ENCODE results near the gene JARID2. TPM values are rescaled to one million over a fixed set of nuclear protein-coding genes. Genes with fewer than 3 reads are reported as not detected.

JARID2 gene
- total RNA-seq, 2 donors from 2014 or later, result 8.3 to 12.8 TPM

GRCh38 chr6:15266423-15266996 lies 20.6 kb downstream of the JARID2 start:
- no peak overlapping the region for H3K27ac ChIP-seq
- no peak for DNase-seq (ENCODE audit: low spot score)
- H3K36me3 ChIP-seq, result no peaks in the 10 kb centered on the region
- ATAC-seq (ENCODE audit: insufficient number of reproducible peaks, low FRiP score, low read depth), result no peak
- TF ChIP-seq, protein P1, sequence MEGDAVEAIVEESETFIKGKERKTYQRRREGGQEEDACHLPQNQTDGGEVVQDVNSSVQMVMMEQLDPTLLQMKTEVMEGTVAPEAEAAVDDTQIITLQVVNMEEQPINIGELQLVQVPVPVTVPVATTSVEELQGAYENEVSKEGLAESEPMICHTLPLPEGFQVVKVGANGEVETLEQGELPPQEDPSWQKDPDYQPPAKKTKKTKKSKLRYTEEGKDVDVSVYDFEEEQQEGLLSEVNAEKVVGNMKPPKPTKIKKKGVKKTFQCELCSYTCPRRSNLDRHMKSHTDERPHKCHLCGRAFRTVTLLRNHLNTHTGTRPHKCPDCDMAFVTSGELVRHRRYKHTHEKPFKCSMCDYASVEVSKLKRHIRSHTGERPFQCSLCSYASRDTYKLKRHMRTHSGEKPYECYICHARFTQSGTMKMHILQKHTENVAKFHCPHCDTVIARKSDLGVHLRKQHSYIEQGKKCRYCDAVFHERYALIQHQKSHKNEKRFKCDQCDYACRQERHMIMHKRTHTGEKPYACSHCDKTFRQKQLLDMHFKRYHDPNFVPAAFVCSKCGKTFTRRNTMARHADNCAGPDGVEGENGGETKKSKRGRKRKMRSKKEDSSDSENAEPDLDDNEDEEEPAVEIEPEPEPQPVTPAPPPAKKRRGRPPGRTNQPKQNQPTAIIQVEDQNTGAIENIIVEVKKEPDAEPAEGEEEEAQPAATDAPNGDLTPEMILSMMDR (IDR thresholded peaks at IDR 0.05), result no peak
- no peaks in the 10 kb centered on the region for H3K27me3 ChIP-seq (replicated peaks; ENCODE audit: insufficient read depth)
- H3K4me1 ChIP-seq (ENCODE audit: control insufficient read depth in 1 of 2, low read depth in 2 of 2), result peaks cover 15 to 42% of the 10 kb centered on the region in 2 donors
- H3K9me3 ChIP-seq, result no peaks in the 10 kb centered on the region
- no peak overlapping the region for H3K4me3 ChIP-seq

DNA sequence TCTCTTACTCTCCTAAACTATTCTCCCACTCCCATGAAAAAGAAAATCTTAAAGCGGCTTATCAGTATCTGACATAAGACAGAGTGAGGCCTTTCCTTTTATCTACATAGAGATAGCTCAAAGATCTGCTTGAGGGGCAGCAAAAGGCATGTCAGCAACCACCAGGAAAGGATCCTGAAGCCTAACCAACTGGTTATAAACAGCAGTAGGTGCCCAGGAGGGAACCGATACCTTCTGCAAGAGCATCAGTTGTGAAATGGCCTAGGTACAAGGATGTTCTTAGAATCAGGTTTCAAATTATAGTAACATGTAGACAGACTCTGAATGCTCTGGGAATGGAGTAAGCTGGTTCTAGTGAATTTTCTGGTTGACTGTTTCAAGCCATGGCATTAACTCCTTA lies 21.4 kb downstream of the JARID2 start:
- Histone ChIP-seq H3K9me3 (no peaks in the 10 kb centered on the region), H3K4me3 (no peak overlapping the region), H3K27ac (no peak overlapping the region), H3K4me1 (ENCODE audit: control insufficient read depth in 1 of 2, low read depth in 2 of 2) (peaks cover 15 to 42% of the 10 kb centered on the region in 2 donors), H3K27me3 (replicated peaks; ENCODE audit: insufficient read depth) (no peaks in the 10 kb centered on the region), H3K36me3 (no peaks in the 10 kb centered on the region)
- DNase-seq (ENCODE audit: low spot score) (no peak), ATAC-seq (ENCODE audit: insufficient number of reproducible peaks, low FRiP score, low read depth) (no peak)
- TF ChIP-seq, protein P1 (IDR thresholded peaks at IDR 0.05), result no peak

DNA sequence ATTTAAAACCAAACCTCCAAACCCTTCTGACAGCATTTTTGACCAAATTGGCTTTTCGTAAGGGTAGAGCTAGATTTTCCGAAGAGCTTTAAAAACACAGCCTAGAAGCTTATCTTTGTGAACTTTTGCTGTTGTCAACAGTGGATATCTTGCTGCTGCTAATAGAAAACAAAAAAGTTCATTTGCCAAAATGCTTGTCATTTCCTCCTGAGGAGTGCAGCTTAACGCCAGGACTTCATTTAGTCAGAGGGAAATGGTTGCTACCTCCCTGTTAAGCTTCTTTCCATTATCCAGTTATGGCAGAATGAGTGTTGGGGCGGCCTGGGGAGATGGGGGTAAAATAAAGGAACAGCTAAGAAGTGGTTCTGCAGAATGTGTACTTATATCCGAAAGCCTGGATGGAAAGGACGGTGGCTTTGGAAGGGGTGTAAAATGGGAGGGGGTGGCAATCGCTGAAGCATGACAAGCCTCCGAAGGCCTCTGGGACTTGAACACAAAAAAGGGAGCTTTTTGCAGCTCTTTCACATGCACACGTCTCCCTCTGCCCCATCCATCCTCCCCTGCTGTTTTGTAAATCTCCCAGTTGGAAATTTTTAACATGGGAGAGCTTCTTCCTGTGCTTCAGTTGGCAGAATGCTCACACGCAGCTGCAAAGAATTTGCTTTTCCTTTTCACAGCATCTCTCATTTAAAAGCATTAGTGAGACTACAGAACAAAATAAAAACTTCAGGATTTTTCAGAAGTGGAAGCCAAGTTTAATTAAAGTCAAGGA lies 22.5 kb downstream of the JARID2 start:
- H3K36me3 ChIP-seq, result no peaks in the 10 kb centered on the region
- no peaks in the 10 kb centered on the region for H3K27me3 ChIP-seq (replicated peaks; ENCODE audit: insufficient read depth)
- H3K27ac ChIP-seq, result no peak overlapping the region
- no peaks in the 10 kb centered on the region for H3K9me3 ChIP-seq
- no peak overlapping the region for H3K4me3 ChIP-seq
- TF ChIP-seq, protein P1 (IDR thresholded peaks at IDR 0.05), result no peak
- DNase-seq (ENCODE audit: low spot score) (no peak), ATAC-seq (ENCODE audit: insufficient number of reproducible peaks, low FRiP score, low read depth) (no peak)
- H3K4me1 ChIP-seq (ENCODE audit: control insufficient read depth in 1 of 2, low read depth in 2 of 2), result peaks cover 15 to 42% of the 10 kb centered on the region in 2 donors

- DNase-seq (ENCODE audit: low spot score) (no peak), ATAC-seq (ENCODE audit: insufficient number of reproducible peaks, low FRiP score, low read depth) (no peak)
- Histone ChIP-seq H3K4me3 (no peak overlapping the region), H3K27me3 (replicated peaks; ENCODE audit: insufficient read depth) (no peaks in the 10 kb centered on the region), H3K4me1 (ENCODE audit: control insufficient read depth in 1 of 2, low read depth in 2 of 2) (peaks cover 15 to 42% of the 10 kb centered on the region in 2 donors), H3K27ac (no peak overlapping the region), H3K36me3 (no peaks in the 10 kb centered on the region), H3K9me3 (no peaks in the 10 kb centered on the region)
- TF ChIP-seq, protein P1 (IDR thresholded peaks at IDR 0.05), result no peak
Measured at GRCh38 chr6:15269011-15269410, 23.1 kb downstream of the JARID2 start.

DNA sequence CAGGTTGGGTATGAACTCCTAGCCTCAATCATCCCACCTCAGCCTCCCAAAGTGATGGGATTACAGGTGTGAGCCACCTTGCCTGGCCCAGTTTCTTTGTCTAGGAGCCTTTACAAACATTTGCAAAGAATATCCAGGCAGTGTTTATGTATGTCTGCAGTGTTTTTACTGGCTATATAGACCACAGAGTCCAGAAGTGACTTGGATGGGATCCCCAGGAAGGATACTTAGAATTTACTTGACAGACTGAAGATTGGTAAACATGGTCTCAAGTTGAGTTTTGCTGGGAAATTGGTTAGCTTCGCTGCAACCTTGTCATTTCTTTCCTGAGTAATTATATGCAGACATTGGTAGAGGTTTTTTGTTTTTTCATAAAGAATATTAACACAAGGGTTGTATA lies 23.8 kb downstream of the JARID2 start:
- H3K4me1 ChIP-seq (ENCODE audit: control insufficient read depth in 1 of 2, low read depth in 2 of 2), result peaks cover 13 to 43% of the 10 kb centered on the region in 2 donors
- TF ChIP-seq, protein P1 (IDR thresholded peaks at IDR 0.05), result no peak
- no peaks in the 10 kb centered on the region for H3K27me3 ChIP-seq (replicated peaks; ENCODE audit: insufficient read depth)
- ATAC-seq (ENCODE audit: insufficient number of reproducible peaks, low FRiP score, low read depth) (no peak), DNase-seq (ENCODE audit: low spot score) (no peak)
- no peak overlapping the region for H3K4me3 ChIP-seq
- no peaks in the 10 kb centered on the region for H3K9me3 ChIP-seq
- no peaks in the 10 kb centered on the region for H3K36me3 ChIP-seq
- H3K27ac ChIP-seq, result no peak overlapping the region

Measured in thoracic aorta (tissue), 2 donors.